ENCODE measurements around the gene RAD51.

- TF ChIP-seq, protein P1, sequence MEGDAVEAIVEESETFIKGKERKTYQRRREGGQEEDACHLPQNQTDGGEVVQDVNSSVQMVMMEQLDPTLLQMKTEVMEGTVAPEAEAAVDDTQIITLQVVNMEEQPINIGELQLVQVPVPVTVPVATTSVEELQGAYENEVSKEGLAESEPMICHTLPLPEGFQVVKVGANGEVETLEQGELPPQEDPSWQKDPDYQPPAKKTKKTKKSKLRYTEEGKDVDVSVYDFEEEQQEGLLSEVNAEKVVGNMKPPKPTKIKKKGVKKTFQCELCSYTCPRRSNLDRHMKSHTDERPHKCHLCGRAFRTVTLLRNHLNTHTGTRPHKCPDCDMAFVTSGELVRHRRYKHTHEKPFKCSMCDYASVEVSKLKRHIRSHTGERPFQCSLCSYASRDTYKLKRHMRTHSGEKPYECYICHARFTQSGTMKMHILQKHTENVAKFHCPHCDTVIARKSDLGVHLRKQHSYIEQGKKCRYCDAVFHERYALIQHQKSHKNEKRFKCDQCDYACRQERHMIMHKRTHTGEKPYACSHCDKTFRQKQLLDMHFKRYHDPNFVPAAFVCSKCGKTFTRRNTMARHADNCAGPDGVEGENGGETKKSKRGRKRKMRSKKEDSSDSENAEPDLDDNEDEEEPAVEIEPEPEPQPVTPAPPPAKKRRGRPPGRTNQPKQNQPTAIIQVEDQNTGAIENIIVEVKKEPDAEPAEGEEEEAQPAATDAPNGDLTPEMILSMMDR (IDR thresholded peaks at IDR 0.05) = no peak
- TF ChIP-seq POLR2AphosphoS5 (IDR thresholded peaks at IDR 0.05; ENCODE audit: low read depth, low read length) = no peak
These were observed 21.2 kb downstream of the RAD51 start for GRCh38 chr15:40716165-40716564.
